ENCODE results near the gene IRAK1.
A peak's percentile ranks its signal among the peaks of the same experiment; 100 is the strongest.

IRAK1 gene

DNA sequence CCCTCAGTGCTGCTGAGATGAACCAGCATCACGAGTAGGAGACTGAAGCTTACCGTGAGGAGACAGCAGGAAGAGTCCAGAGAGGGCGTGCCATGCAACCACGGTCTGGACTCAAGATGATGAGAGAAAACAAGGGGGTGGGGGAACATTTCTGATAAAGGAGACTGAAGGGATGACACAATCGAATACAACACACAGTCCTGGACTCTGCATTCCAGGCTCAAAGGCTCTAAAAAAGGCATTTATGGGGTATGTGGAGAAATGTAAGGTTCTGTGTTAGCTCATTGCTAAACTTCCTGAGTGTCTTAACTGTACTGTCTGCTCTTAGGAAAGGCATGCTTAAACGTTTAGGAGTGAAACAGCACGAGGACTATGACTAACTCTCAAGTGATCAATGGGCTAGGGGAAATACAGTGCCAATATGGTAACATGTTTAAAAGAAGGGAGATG is 20.6 kb upstream of the IRAK1 start:
- no peak for DNase-seq

DNA sequence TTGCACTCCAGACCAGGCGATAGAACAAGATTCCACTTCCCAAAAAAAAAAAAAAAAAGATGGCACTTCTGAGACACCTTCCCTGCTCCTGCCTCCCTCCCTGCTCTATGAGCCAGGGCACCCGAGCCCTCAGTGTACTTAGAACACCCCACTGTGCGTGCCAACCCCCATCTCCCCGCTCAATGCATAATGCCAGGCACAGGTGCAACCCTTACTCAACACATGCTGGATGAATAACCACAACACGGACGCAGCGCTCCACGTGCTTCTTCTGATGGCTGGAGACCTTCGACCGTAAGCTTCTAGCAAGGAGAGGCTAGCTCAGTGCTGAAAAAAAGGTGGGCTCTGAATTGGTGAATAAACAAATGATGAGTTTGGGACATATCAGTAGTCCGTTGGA is 19.9 kb upstream of the IRAK1 start:
- no peak for DNase-seq

DNA sequence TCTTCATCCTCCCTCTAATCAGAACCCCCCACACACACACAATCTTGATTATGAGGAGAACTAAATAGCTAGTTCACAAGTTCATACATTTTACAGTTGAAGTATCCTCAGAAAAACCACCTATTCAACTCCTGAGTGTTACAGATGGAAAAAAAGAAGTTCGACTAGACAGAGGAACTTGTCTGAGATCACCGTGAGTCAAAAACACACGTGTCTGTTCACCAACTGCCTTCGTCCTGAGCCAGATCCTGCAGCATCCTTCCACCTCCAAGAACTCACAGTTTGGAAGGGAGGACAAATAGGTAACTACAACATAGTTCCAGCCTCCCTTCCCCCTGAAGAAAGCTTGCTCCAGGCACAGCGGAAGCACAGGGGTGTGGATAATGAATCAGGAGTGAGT is 19.0 kb upstream of the IRAK1 start:
- DNase-seq, result no peak

DNA sequence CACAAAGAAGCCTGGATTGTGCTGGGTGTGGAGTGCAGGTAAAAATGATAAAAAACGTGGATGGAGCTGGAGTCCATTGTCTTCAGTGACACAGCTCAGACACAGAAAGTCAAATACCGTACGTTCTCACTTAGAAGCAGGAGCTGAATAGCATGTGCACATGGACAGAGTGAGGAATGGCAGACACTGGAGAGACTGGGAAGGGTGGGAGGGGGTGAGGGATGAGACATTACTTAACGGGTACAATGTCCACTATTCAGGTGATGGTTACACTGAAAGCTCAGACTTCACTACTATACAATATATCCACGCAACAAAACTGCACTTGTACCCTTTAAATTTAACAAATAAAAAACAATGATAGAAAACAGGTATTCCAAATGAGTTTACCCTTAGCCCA is 18.1 kb upstream of the IRAK1 start:
- DNase-seq, result no peak

DNA sequence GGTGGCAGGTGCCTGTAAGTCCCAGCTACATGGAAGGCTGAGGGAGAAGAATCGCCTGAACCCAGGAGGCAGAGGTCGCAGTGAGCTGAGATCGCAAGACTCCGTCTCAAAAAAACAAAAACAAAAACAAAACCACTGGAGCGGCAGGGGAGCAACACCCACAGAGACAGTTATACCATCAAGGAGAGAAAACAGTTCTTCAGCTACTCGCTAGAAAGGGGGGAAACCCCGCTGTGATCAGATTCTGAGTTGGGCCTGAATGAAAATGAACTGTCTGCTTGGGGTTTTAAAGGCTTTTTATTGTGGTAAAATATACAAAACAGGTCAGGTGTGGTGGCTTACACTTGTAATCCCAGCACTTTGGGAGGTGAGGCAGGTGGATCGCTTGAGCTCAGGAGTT is 16.8 kb upstream of the IRAK1 start:
- DNase-seq, result no peak

DNA sequence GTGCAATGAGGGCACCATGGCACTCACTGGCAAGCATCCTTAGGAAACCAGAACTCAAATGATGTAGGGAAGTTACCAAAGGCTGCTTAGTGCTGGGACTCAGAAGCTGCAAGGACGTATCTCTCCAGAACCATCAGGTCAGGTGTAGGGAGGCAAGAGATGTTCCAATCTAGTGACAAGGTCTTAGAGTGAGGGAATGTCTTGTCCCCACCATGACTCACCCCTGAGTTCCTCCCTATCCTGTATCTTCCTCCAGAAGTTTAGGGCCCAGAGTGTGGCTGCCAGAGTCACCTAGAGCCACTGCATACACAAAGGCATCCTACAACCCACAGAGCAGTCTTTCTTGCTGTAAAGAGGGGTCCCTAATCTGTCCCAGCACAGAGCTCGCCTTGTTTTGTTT is 14.1 kb upstream of the IRAK1 start:
- no peak for DNase-seq

DNA sequence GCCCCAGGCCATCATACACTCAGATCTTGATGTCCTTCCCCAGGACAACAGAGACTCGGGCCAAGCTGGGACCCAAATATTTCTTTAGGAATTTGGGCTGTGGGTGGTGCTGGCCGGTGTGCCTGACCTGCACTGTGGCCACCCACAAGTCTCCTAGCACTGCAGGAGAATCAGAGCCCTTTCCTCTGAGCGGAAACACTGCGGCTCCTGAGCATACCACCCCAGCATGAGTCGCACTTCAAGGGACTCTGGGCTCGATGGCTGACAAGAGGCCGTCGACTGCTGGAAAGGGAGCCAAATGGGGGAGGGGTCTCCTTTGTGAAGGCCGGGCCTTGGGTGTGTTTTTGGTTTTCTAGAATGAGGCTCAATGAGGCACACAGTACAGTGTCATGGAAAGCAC is 13.0 kb upstream of the IRAK1 start:
- DNase-seq, result no peak

DNA sequence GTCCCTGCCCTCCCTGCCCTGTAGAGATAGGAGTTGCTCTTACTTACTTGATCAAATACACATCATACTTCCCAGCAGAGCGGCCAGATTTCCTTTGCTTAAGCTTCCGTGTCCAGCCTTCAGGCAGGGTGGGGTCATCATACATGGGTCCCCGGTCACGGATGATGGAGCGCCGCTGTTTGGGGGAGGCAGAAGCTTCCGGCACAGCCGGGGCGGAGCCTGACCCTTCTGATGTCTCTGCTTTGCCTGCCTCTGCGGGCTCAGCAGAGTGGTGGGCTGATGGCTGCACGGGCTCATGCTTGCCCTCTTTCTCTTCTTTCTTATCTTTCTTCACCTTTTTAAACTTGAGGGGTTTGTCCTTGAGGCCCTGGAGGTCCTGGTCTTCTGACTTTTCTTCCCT is 12.5 kb upstream of the IRAK1 start:
- no peak for DNase-seq

DNA sequence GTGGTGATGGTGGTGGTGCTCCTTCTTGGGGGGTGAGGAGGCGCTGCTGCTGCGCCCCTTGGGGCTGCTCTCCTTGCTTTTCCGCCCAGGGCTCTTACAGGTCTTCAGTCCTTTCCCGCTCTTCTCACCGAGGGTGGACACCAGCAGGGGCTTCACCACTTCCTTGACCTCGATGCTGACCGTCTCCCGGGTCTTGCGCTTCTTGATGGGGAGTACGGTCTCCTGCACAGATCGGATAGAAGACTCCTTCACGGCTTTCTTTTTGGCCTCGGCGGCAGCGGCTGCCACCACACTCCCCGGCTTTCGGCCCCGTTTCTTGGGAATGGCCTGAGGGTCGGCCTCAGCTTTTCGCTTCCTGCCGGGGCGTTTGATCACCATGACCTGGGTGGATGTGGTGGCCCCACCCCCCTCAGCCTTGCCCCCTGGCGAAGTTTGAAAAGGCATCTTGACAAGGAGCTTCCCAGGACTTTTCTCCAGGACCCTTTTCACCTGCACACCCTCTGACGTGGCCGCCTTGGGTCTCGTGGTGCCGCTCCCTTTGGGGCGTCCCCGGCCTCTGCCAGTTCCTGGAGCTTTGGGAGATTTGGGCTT is 11.1 kb upstream of the IRAK1 start:
- no peak for DNase-seq

DNA sequence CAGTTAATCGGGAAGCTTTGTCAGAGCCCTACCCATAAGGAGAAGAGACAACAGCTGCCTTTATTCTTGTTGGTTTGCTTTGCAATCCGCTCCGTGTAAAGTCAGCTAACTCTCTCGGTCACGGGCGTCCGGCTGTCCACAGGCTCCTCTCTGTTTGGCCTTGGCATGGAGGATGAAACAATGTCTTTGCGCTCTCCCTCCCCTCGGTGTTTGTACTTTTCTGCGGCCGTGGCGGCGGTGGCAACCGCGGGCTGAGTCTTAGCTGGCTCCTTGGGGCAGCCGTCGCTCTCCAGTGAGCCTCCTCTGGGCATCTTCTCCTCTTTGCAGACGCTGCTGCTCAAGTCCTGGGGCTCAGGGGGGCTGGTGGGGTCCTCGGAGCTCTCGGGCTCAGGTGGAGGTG is 10.6 kb upstream of the IRAK1 start:
- DNase-seq, result no peak

DNA sequence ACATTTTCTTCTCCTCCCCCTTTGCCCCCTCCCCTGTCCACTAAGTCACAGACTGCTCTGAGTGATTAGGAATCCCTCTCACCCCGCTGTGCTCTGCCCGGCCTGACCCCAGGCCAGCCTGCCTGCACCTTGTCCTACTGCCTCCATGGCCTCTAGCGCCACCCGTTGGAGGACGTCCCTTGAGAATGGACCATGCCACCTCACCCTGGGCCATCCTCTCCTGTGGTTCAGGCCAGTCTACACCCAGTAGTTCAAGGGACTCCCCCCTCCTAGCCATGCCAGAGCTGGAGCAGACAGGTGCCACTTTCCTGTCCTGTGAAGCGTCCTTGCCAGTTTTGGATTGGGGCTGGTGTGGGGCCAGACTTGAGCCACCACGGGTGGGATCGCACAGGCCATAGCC is 9.7 kb upstream of the IRAK1 start:
- DNase-seq, result no peak

DNA sequence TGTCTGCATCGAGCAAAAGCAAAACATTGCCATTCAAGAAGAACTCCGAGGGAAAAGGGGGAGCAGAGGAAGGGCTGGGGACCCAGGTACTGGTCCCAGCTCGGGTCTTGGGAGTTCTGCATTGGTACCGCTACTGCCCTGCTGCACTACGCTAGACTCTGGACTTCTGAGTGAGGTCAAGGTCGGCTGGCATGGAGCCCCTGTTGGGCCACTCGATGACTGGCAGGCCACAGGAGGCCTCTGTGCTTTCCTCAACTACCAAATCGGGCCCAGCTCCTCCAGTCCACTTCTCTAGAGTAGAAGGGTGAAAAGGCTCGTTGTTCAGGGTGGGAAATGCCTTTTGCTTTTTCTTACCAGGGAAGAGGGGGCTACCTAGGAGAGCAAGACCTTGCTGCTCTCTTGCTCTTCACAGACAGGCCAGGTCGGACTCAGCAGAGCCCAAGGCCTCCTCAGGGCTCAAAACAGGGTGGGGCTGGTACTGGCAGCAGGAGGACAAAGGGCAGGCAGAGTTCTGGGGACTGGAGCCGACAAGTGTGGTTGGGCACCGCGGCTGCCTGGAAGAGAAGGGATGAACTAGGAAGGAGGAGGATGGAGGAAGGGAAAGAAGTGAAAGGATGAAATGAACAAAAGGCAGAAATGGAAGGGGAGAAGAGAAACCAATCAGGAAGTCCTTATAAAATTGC is 8.9 kb upstream of the IRAK1 start:
- DNase-seq, result no peak

DNA sequence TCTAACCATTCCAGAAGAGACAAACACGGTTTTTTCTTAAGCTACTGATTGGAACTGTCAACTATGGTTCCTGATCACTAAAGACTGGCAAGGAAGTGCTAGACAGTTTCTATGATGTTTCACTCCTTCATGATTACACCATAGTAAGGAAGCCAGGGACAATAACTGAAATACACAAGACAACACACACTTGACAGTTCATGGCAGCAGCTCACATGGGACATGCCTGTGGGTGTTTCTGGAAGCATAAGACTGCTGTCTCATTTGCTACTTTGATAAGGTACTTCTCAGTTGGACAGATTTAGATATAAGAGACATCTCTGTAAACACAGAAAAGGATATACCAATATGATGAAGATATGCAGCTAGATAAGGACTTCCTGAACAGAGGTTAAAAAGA is 8.3 kb upstream of the IRAK1 start:
- no peak for DNase-seq

DNA sequence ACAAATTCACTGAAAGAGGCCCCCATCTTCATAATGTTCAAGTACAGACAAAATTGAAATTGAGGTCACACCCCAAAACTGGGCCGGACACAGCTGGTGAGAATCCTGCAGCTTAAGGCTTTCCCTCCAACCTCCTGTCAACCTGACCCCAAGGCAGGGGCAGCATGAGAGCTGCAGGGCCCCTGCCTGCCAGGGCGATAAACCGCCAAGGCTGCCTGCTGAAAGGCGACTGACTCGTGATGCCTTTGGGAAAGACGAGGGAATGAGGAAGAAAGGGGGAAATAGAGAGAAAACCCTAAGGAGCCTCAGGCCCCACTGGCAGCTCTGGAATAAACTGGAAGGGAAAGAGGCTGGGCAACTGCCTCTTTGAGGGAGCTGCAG is 7.3 kb upstream of the IRAK1 start:
- no peak for DNase-seq

DNA sequence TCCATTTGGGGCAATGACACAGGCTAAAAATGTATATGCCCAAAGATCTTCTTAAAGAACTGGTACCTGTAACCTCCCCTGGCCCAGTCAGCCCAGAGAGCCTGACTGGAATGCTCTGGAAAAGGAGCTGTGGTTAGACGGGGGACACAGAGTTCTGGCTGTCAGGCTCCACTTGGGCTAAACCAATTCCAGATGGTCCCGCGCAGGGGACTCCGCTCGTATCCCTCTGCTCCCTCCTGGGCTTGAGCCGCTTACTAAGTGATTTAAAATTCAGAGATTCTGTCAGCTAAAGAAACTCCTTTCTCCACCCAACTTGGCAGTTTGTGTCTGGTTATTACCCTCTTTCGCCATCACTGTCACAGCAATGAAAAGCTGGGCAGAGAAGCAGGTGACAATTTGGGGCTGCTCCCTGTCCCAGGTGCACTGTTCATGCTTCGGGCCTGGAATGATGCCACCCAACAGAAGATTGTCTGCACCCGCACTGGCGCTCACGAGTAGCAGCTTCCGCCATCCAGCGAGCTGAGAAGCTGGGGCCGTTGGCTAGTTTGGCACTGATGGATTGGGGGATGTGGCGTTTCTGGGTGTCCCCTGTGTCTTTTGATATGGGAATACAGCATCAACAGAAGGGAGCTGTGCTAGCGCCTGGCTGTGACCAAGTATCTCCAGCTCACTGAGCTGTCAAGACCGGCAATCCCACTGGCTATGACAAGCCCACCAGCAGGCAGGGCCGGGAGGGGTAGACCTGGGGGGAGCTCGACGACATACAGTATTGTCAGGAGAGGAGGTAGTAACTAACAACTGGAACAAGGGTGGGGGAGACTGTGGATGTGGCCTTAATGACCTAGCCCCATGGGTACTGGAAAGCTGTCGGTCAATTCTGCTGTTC is 6.7 kb upstream of the IRAK1 start:
- DNase-seq, result no peak

DNA sequence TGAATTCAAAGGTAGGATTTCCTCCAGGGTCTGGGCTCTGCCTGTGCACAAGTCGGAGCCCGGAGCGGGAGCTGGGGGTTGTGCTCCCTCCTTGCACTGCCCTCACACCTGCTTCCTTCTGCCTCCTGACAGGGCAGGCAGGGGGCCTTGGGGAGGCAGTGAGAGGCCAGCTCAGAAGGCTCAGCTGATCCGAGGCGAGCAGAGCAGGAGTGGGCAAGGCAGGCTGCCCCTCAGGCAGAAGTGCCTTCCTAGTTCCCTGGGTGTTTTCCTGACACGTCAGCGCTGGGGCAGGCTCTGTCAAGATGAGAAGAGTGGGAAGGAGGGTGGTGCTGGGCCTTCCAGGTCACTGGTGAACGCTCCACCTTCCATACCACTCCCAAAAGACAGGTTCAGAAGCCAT is 5.5 kb upstream of the IRAK1 start:
- no peak for DNase-seq

DNA sequence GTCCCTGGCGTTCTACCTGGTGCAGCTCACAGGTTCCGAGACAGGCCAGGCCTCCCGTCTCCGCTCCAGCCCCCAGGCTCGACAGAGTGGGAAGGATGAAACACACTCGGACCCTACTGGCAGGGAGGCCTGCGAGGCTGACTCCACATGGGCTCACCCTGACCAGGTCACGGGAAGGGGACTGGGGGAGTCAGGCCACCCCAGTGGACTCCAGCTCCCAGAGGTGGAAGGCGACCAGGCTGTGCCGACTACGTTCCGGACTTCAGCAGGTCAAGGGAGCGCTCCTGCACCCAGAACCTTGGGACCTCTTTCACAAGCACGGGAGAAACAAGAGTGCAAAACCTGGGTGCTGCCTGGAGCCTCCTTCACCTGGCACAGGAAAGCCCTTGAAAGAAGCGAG is 4.6 kb upstream of the IRAK1 start:
- DNase-seq, result no peak

DNA sequence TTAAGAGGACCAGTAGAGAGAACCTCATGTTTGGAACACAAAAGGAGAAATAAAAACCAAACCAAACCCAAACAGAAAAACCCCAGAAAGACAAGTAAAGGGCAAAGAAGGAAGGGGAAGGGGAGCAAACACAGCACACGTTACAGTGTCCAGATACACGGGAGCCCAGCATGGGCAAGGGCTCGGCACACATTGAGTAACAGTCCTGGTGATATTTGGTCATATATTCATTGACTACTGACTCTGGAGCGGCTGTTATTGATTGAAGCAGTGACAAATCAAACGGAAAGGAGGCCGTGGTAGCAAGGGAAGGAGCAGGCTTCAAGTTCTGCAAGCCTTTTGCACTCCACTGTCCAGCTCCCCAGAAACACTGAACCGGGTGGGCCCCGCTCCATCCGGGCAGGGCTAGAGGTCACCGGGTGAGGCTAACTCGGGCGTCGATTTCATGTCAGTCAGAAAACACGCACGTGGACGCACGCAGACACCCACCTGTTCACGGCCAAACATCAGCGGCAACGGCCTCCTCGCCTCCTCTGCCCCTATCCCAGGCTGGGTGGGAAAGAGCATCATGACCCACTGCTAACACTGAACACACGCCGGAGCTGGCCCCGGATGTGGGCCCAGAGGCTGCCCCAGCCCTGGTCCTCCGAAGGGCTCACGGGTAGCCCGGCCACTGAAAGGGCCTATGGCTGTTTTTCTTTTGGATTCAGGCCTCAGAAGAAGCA is 3.7 kb upstream of the IRAK1 start:
- no peak for DNase-seq

DNA sequence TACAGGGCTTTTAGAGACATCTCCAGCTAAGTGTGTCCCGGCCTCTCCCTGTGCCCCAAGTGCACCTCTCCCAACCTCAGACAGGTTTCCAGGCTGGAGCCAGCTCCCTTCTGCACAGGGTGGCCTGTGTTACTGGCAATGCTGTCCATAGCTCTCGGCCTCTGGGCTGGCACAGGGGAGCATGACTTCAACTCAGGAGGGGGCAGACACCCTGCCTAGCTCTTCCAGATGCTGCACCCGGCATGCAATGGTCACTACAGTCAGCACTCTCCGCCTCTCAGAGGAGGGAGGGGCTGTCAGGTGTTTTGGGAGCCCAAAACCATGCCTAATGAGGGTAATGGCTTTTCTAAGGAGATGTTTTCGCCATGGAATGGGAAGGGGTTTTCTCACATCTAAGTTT is 2.4 kb upstream of the IRAK1 start:
- no peak for DNase-seq

DNA sequence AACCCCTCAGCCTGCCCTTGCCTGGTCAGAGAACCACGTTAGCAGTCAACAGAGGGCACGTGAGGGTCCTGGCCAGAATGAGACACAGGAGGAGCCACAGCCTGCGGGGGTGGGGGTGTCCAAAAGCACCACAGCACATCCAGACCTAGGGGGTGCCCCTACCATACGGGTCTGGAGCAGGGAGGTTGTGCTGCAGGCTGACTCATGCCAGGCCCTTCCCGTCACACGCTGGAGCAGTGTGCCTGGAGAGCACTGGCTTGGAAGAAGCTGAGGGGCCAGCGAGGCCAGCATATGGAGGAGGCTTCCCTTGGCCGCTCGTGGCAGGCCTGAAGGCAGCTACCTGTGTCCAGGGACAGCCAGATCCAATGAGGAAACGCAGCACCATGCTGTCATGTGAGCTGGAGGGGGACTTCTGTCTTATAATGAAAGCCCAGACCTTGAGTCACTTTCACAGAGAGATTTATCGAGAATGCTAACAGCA is 1.5 kb upstream of the IRAK1 start:
- no peak for DNase-seq

DNA sequence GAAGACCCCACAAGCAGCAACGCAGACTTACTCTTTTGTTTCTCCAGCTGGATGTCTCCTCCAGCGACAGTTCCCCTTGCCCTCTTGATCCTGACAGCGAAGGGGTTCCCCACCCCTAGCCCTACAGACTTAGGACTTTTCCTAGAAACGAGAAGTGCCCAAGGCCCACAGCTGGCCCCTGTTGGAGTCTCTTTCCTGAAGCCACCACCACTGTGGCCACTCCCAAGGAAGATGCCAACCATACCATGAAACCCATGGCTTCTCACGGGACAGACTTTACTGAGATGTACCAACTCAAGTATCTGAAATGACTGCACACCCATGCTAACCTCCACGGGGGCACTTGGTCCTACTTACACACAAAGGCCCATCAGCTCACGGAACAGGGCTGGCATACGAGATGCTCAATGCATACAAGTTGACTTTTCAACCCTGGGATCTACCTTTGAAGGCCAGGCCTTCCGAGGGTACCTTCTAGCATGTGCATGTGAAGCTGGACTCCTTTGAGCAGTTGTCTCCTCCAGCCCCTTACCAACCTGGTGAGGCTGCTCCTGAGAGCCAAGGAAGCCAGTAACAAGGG is 924 bp upstream of the IRAK1 start:
- DNase-seq, result no peak

DNA sequence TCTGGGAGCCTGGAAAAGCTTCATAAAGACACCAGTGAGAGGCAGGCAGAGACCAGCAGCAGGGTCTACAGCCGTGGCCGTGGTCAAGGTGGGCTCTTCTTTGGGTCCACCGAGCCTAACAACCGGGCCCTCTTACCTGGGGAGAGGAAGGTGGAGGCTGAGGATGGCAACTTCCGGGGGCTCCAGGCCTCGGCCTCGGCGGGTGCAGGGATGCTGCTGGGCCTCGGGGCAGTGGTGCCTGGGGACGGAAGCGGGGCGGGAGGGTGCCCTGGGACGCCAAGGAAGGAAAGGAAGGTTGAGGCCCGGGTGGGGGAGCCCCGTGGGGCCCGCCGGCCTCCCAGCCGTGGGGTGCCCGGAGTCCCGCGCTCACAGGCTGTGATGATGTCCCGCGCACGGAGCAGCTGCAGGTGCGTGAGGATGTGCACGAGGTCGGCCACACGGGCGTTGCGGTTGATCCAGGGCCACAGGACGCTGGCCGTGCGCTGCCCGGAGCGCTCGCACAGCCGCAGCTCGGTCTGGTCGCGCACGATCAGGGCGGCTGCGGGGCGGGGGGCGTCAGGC is 561 bp downstream of the IRAK1 start:
- DNase-seq, result peak in 1 of 4 experiments; percentile 13
